Right forelimb (tissue), 1 donor: ENCODE results near the gene RECQL5.
"Not testable (repeated sequence)": the region's sequence is repeated elsewhere in the genome, so short reads cannot be mapped to it uniquely, and the experiment has no call there.

Experiments
- DNase-seq: peaks from one replicate; pipeline ENCODE4 v3.0.0-alpha.2; 2018

The RECQL5 gene

DNA sequence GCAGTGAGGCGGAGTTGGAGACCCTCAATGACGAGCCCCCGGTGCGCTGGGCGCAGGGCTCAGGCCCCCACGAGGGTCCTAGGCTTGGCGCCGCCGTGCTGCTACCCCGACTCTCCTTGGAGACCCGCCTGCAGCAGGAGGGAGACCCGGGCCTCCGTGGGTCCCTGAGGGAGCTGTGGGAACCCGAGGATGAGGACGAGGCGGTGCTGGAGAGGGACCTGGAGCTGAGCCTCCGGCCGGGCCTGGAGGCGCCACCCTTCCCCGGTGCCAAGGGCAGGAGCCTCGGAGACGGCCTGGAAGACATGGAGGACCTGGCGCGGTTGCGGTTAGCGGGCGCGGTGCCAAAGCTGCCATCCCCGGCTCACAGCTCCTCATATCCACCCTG lies 77.0 kb downstream of the RECQL5 start:
- no peak for DNase-seq

DNA sequence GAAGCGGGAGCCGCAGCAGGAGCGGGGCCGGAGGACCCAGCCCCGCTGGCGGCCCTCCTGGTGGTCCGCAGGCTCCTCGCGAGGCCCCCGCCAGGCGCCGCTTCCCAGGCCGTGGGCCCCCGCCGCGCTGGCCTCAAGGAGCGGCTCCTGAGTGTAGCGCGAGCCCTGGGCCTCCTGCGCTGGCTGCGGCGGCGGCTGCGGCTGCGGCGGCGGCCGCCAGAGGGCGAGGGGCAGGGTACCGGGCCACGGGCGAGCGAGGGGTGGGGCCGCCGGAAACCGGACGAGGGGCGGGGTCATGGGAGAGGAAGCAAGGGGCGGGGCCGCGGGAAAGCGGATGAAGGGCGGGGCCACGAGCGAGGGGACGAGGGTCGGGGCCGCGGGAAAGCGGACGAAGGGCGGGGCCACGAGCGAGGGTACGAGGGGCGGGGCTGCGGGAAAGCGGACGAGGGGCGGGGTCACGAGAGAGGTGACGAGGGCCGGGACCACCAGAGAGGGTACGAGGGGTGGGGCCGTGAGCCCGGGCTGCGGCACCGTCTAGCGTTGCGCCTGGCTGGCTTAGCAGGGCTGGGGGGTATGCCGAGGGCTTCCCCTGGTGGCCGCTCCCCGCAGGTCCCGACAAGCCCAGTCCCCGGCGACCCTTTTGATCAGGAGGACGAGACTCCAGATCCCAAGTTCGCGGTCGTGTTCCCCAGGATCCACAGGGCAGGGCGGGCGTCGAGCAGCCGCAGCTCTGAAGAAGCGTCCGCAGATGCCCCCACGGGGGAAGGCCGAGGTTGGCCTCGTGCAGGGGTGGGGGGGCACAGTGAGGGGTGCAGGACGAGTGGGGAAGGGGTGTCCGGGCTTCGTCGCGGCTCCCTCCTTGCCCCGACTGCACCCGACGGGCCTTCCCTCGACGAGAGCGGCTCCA lies 77.7 kb downstream of the RECQL5 start:
- peak; percentile 98 for DNase-seq

DNA sequence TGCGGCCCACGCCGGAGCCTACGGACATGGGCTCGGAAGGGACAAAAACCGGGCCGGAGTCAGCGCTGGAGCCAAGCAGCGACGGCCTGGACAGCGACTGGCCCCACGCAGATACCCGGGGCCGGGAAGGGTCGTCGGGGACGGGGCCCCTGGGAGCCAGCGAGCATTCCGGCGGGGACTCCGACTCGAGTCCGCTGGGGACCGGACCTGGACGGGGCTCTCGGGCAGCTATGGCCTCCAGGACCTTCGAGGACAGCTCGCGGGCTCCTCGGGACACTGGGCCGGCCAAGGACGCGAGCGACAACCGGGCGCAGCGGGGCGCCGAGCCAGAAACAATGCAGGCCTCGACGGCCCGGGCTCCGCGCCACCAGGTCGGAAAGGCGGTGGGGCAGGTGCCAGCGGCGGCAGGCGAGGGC lies 78.3 kb downstream of the RECQL5 start:
- peak; percentile 81 for DNase-seq

DNA sequence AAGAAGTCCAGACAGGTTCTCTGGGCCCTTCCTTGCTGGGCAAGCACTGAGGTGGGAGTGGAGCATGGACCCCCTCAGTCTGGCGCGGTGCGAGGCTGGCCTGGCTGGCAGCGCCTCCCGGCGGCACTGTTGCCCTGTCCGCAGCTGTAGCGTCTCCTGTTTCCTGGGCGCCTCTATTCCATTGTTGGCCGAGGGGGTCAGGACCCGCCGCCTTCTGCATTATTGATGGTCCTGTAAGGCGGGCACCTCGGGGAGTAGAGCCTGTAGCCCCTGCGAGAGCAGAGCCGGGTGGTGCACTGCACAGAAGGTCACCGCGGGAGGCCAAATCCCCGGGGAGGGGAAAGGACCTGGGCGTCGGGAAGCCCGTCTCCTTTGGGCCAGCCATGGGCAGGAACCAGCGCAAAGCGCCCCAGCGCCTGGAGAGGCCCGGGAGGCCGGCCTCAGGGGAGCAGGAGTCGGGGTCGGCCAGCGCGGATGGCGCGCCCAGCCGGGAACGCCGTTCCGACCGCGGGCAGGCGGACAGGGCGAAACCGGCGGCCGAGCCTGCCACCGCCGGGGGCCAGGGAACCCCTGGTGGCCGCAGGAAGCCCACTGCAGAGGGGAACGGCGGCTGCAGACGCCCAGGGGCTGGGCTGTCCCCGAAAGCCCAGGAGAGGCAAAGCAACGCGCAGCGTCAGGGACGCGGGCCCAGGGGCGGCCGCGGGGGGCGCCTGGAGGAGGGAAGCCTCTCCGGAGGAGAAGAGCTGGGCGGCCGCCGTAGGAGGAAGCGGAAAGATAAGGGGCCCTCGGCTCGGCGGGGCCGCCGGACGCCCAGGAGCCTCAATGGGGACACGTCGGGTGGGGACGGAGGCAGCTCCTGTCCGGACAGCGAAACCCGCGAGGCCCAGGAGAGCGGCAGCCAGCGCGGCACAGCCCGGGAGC lies 79.0 kb downstream of the RECQL5 start, which contains the start of gene MYO15B:
Gene MYO15B, plus strand, starts transcription at position 126 of the 921 bp plus-strand sequence. Its CDS starts 258 bp downstream, at position 384.
- peak; percentile 58 for DNase-seq

DNA sequence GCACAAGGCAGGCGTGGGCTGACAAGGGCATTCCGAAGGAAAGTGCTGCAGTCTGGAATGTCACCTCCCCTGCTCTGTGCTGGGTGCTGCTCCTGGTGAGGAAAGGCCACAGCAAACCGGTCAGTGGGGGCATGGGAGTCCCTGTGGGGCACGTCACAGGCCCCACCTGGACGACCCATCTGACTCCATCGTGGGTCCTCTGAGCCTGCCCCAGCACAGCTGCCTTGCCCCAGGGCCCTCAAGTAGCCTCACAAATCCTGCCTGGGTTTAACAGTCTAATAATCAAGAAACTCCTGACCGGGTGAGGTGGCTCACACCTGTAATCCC lies 82.1 kb downstream of the RECQL5 start:
- no peak for DNase-seq

DNA sequence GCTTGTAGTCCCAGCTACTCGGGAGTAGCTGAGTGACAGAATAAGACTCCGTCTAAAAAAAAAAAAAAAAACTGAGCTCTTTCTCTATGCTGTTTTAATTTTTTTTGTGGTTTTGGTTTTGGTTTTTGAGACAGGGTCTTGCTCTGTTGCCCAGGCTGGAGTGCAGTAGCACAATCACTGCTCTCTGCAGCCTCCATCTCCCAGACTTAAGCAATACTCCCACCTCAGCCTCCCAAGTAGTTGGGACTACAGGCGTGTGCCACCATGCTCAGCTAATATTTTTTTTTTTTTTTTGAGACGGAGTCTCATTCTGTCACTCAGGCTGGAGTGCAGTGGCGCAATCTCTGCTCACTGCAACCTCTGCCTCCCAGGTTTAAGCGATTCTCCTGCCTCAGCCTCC lies 83.8 kb downstream of the RECQL5 start:
- not testable (repeated sequence) for DNase-seq

DNA sequence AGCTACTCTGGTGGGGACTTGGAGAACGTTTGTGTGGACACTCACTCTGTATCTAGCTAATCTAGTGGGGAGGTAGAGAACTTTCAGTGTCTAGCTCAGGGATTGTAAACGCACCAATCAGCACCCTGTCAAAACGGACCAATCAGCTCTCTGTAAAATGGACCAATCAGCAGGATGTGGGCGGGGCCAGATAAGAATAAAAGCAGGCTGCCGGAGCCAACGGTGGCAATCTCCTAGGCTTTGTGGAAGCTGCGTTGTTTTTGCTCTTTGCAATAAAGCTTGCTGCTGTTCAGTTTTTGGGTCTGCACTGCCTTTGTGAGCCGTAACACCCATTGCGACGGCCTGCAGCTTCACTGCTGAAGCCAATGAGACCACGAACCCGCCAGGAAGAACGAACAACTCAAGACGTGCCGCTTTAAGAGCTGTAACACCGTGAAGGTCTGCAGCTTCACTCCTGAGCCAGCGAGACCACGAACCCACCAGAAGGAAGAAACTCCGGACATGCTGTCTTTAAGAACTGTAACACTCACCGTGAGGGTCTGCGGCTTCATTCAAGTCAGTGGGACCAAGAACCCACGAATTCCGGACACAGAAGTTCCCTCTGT lies 85.7 kb downstream of the RECQL5 start:
- DNase-seq = not testable (repeated sequence)
